NCI-H1105 treated with DMSO at 0.1 percent for 48 hours (cell line): ENCODE results near the gene CEP76.

ENCODE experiments used
- DNase-seq: peaks from one replicate; lab custom pipeline; 2025; lab: John Stamatoyannopoulos, UW

Gene CEP76

DNA sequence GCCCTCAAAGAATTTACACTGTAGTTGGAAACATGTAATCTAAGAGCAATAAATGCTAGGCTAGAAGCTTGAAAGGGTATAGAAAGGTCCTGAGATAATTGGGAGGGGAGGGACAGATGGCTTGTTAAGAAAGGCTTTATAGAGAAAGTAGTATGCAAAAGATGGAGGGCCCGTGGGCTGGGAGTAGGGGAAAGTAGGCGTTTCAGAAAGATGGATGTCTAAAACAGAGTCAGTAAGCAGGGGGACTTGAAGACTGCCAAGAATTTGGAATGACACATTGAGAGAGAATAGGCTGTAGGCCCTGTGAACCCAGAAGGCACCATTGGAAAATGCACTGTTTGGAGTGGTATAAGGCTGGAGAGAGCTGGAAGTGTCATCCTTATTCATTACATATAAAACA, 1.1 kb upstream of the CEP76 start:
- peak; percentile 35 for DNase-seq

DNA sequence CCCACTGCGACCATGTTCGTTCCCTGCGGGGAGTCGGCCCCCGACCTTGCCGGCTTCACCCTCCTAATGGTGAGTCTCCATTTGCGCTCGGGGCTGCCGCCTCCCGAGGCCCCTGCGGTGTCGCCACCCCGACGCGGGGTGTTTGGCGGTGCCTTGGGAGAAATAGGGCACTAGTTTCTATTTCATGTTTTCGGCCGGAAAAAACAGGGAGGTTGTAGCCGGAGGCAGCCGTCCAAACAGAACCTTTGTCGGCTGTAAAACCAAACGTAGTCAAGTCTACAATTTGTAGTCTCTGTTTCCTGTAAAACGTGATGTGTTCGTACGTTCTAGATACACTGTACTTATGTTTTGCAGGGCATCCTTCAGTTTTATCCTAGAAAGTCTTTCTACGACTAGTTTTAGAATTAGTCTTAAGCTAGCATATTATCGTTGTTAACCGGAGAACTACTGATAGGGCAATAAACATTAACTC, 609 bp upstream of the CEP76 start:
- DNase-seq = peak; percentile 38

DNA sequence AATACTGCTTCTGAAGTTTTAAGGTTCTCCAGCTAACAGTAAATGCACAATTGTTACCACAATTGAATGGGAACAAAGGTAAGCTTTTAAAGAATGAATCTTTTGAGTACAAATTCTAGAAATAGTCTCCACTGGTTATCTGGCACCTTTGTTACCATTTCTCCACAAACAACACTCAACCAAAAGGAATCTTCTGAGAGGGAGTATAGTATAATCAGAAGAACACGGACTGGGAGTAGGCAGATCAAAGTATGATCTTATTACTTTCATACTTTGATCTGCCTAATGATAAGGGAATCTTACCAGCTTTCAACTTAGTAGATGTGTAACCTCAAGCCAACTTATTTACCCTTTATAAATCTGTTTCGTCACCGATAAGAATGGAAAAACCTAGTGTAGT, 1.4 kb downstream of the CEP76 start:
- DNase-seq = no peak

DNA sequence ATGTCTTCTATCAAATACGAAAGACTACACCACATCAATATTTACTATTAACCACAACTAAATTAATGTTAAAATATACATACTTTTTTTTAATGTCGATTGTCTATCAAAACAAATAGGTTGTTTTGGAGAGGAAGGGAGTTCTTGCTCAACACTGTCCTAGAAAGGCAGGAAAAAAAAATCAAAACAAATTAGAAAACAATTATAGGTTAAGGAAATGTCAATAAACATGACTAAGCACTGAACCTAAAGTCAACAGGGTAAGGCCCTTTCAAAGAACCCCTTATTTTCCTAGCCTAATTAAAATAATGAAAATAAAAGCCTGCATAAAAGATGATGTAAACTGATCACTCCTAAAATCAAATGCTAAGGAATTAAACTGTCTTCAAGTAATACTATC, 2.8 kb downstream of the CEP76 start:
- DNase-seq = no peak

DNA sequence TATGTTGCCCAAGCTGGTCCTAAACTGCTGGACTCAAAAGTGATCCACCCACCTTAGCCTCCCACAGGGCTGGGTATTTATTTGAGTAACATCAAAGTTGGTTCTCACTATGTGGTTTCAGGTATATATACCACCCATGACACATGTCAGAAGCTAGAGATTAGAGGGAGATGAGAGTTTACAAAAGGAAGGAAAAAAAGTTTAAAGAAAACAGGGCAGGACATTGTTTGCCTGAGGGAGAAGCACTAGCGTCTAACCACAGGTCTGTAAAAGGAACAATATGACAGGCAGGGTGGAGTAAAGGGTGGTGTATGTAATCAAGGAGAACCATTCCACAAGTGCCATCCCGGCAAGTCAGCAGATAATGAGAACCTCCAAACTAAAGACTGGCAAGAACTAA, 8.5 kb downstream of the CEP76 start:
- DNase-seq = no peak

DNA sequence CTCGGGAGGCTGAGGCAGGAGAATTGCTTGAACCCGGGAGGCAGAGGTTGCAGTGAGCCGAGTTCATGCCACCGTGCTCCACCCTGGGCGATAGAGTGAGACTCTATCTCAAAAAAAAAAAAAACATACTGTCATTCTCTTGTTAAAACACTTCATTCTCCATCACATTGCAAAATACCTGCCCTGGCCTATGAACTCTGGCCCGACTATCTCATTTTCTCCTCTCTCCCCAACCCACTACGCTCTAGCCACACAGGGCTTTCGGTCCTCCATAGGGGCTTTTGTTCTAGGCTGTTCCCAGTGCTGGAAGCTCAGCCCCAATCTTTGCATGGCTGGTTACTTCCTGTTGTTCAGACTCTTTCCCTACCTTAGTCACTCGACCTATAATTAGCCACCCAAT, 10.3 kb downstream of the CEP76 start:
- no peak for DNase-seq

DNA sequence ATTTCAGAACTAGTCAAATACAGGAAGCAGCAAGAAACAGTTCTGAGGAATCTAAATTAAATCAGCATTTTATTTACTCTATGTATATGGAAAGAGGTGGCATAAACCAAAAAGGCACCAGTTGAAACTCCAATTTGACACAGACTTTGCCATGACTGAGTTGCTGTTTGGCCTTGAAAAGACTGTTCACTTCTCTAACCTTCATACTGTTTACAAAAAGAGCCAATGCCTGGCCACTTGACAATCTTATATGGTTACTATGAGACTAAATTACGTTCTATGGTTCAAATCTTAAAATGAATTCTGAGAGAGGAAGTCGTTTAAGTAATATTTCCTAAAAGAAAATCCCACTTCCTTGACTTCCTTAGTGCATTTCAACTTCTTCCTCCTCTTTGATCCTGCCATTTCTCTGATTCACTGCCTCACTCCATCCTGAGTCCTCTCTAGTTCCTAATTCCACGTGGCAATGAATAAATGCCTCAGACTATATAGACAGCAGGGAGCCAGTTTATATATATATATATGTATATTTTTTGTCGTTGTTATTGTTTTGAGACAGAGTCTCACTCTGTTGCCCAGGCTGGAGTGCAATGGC, 13.2 kb downstream of the CEP76 start:
- no peak for DNase-seq

DNA sequence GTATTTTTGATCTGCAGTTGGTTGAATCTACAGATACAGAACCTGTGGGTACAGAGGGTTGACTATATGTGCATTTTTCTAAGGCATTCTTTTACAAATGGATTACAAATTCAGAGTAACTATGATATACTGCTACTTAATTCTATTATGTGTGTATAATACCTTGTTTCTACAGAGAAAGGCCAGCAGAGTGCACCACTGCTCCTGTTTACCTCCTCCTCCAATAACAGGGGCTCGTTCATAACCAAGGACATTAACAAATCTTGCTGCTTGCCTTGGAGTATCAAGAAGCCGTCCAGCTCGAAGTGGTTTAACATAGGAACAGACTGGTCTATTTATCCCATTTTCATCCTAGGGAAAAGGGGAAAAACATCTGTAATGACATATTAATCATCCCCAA, 16.4 kb downstream of the CEP76 start:
- DNase-seq = peak; percentile 8

DNA sequence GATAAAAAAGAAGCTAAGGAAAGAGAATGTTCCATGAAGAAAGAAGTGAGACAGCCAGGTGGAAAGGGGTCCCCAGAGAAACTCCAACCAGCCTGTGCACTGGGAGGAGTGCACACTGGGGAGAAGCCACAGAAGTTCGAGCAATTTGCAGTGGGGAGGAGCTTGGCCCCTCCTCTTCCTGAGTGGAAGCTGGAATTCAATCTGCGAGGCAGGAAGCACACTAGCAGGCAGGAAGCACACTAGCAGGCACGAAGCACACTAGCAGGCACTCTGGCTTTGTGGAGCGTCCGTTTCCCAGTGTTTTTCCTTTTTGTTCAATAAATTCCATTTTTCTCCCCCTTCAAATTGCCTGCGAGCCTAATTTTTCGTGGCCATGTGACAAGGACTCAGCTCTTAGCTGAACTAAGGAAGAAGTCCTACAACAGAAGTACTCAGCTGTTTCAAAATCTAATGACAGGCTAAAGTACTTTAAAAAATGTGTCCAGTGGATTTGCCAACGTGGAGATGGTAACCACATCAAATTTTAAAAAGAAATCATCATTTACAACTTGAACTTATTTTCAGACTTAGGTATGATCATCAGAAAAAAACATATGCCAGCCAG, 23.2 kb downstream of the CEP76 start:
- no peak for DNase-seq

DNA sequence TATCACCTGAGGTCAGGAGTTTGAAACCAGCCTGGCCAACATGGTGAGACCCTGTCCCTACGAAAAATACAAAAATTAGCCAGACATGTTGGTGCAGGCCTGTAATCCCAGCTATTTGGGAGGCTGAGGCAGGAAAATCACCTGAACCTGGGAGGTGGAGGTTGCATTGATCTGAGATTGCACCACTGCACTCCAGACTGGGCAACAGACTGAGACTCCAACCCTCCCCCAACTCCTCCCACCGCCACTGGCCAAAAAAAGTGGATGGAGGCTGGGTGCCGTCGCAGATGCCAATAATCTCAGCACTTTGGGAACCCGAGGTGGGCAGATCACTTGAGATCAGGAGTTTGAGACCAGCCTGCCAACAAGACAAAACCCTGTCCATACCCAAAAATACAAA, 34.5 kb downstream of the CEP76 start:
- no peak for DNase-seq

DNA sequence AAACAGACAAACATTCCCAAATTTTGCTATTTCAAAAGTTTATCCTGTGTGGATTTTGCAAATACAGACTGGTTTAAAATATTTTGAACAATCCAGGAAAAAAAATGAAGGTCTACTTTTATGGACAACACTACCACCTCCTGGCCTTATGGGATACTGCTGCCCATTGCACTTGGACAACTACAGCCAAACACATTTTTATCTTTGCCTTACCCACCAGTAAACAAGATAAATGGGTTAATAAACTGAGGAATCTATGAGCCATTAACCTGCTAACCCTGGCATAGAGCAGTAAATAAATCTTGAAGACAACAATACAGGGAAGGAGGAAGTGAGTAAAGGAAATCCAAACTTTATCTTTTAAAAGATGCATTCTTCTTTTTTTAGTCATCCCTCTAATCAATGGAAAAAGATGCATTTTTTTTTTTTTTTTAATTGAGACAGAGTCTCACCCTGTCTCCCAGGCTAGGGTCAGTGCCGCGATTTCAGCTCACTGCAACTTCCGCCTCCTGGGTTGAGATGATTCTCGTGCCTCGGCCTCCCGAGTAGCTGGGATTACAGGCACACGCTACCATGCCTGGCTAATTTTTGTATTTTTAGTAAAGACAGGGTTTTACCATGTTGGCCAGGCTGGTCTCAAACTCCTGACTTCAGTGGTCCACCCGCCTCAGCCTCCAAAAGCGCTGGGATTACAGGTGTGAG, 42.5 kb downstream of the CEP76 start:
- peak; percentile 69 for DNase-seq

DNA sequence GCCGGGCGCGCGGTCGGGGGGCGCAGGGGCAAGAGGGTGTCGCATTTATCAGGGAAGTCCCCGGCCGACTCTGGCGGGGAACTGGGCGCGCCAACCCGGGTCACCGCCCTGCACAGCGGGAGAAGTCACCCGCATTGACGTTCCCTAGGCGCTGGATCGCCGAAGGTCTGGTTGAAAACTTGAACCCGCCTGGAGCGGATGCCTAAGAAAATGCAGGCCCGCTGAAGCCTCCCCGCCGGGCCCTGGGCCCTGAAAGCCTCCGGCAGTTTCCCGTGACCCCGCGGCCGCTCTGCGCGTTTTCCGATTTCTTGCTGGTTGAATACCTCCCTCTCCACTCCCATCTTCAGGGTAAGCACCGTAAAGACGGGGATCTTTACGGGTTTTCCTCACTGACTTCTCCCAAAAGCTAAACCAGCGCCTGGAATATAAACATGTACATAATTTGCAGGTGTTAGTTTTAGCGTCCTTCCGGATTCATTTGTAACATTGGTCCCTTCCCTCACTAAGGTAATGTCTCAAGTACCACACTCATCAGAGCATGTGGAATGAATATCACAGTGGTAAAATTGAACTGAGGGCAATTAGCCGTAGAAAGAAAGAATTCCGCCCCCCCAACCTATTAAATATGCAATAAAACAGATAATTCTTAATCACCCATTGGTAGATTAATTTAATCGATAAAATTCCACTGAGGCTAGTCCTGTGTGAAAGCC, 43.9 kb downstream of the CEP76 start:
- DNase-seq = peak; percentile 59

DNA sequence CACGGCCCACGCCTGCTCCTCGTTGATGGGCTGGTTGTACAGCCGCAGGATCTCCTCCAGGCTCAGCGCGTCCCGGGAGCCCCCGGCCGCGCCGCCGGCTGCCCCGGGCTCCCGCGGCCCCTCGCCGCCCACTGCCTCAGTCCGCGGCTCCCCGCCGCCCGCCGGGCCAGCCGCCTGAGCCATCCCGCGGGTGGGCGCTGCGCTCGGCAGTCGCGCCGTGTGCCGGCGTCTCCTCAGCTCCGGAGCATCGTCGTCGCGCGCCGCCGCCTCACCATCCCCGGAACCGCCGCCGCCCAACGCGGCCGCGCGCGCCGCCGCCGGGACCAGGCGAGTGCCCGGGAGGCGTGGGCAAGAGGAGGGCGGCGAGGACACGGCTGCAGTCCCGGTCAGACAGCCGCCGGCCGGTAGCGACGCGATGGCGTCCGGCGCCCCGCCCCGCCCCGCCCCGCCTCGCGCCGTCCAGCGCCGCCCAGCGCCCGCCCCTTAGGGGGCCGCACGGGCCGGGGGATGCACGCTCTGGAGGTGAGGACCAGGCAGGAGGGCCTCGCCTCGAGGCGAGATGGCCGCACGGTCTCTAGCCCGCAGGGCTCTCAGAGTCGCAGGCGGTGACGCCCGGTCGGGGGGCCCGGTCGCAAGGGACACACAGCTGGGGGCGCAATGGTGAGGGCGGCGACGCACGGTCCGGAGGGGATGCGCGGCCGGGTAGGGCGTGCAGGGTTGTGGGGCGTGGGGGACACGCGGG, 44.7 kb downstream of the CEP76 start, which contains the start of gene SPIRE1:
TSS of gene SPIRE1 (minus strand) at position 424 of the 742 bp plus-strand sequence. CDS start at position 183, 241 bp downstream.
- DNase-seq = peak; percentile 76

DNA sequence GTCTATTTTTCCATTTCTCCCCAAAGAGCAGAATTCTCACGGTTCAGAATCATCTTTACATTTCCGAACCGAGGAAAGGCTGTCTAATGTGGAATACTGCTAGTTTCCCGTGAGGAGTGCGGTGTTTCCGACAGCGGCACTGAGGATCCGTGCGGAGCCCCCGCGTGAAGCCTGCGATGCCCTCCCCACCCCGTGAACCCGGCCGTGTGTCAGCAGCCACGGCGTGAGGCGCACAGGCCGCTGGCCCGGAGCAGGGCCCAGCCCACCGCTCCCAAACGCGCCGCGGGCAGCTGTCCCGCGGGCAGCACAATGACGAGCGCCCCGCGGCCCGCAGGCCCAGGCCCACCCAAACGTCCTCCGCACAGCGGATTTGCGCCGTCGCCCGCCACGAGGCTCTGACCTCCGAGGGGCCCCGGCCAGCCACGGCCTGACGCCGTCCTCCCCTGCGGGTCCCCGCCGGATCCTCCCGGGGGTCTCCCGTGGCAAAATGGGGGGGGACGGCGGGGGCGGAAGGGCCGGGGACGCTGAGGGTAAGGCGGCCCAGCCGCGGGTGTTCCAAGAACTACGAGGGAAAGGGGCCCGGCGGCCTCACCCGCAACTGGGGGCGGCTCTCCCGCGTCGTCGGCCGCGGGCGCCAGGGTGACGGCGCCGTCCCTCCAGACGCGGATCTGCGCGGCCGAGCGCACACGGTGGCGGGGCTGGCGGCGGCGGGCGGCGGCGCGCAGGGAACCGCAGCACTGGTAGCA, 45.4 kb downstream of the CEP76 start:
- peak; percentile 9 for DNase-seq

DNA sequence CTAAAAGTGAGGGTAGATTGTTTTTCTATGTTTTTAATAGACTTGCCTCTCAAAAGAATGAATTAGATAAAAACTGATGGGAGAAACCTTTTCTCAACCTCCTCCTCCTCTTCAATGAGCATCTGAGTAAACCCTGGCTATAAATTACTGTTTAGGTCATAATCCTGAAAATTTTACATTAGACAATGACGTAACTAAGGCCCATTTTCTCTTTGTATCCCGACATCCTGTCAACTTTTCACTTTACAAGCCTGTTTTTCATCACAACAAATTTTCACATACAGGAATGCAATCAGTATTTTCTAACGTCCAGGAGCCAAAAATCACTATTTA, 46.0 kb downstream of the CEP76 start:
- DNase-seq = peak; percentile 19

DNA sequence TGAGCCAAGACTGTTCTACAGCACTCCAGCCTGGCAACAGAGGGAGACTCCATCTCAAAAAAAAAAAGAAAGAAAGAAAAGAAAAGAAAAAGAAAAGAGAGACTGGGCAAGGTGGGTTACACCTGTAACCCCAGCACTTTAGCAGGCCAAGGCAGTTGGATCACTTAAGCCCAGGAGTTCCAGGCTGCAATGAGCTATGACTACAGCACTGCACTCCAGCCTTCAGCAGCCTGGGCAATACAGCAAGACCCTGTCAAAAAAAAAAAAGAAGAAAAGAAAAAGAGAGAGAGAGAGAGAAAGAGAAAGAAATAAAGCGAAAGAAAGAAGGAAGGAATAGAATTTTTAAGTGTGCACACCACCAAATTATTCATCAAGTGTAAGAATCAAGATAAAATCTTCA, 47.6 kb downstream of the CEP76 start:
- no peak for DNase-seq

DNA sequence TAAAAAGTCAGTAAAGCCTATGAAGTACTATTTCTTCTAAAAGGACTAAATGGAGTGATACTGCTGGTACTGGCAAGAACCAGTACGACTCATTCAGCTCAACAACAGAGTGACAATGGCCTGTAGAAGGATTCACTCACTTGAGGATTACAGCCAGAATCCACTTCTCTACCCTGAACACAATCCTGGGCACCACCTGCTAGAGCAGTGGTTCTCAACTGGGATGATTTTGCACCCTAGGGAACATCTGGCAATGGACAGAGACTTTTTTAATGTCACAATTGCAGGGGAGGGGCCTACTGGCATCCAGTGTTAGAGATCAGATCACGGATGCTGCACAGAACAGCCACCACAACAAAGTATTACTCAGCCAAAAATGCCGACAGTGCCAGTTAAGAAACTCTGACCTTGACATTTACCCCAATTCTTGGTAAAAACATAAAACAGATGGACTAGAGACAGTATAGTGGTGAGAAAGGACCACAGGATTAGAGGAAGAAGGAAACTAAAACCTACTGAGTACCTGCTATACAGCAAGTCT, 49.6 kb downstream of the CEP76 start:
- DNase-seq = no peak

DNA sequence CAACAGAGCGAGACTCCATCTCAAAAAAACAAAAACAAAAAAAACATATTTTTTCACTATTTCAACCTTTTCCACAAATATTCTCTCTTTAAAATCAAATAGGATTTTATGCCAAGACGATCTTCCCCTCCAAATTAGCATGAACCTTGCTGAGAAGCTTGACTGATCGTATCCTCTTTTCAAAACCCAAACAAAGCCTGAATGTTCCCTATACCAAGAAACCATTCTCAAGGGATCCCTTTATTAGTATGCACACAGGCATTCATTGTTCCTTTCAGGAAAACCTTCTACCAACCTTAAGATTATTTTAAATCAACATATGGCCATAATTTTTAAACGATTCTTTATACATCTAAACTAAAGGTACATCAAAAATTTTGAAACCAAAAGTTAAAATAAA, 50.9 kb downstream of the CEP76 start:
- no peak for DNase-seq

DNA sequence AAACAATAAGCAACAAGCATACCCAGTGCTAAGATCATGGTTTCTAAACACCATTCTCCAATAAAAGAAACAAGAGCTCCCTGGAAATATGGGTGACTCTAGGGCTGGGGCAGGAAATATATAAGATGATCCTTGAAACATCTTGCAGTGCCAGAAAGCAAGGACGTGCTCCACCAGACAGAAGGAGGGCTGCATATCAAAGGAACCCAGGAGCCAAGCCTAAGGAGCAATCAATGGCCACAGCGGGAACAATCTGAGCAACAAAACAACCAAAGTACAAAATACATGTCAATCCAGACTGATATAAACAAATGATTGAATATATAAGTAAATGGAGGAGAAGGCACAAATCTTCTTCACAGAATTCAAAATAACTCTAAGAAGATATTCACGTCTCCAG, 54.8 kb downstream of the CEP76 start:
- no peak for DNase-seq

DNA sequence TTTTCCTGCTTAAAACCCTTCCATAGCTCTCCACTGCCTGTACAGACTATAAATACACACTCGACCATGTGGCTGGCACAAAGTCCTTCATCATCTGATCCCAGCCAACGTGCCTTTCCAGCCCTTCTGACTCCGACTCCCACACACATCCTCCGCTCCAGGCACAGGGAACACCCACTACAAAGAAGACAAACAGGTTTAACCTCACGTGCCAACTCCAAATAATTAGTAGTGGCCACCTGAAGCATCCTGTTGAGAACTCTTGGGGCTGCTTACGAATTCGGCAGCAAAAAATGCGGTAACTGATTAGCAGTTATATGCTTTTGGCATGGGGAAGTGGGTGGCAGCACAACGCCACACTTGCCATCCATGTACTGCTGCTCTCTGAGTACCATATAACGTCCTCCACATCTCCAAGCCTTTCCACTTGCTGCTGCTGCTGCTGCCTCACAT, 56.7 kb downstream of the CEP76 start:
- peak; percentile 70 for DNase-seq

DNA sequence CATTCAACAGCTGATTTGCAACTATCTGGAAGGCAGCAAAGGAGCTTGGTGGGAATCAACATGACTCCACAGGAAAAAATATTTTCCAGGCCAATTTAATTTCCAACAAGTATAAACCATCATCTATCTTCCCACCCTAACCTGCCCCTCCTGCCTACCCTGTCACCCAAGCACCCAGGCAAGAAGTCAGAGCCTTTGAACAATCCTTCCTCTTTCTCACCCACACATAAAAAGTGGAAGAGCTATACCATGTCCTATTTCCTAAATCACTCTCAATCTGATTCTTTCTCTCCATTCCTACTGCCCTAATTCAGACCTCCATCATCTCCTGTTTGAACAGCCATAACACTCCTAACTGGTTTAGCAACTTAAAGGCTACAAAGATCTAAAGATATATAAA, 57.3 kb downstream of the CEP76 start:
- no peak for DNase-seq
